Fibroblast of the aortic adventitia (primary cell): ENCODE measurements around the gene FREY1. TPM values are rescaled to one million over a fixed set of nuclear protein-coding genes. Genes with fewer than 3 reads are reported as not detected.
"Not testable (repeated sequence)": the region's sequence is repeated elsewhere in the genome, so short reads cannot be mapped to it uniquely, and the experiment has no call there.

Experiments
- DNase-seq: peaks from one replicate; pipeline ENCODE4 v3.0.0-alpha.2; 2010; ENCODE audit warnings: low read depth
- H3K4me3 ChIP-seq: 2 replicates; pipeline ENCODE4 v1.5.1; 2011; ENCODE audit warnings: low read depth, mild to moderate bottlenecking, control low read depth, low read length, moderate library complexity
- total RNA-seq: library from RNA; depleted of rRNA; stranded (reverse); fragments of >200 nt; gene quantifications from 2 replicates; pipeline ENCODE4 v1.2.3, GENCODE V29; 2012; ENCODE audit warnings: low replicate concordance
- TF ChIP-seq, protein P1 (sequence below): IDR thresholded peaks from 2 replicates; pipeline ENCODE4 v1.5.1; 2011; ENCODE audit warnings: mild to moderate bottlenecking, low read length, control low read depth, inconsistent platforms; ENCODE audit not compliant: insufficient read depth

FREY1 gene
- total RNA-seq, 1 donor, result 1.6 TPM

DNA sequence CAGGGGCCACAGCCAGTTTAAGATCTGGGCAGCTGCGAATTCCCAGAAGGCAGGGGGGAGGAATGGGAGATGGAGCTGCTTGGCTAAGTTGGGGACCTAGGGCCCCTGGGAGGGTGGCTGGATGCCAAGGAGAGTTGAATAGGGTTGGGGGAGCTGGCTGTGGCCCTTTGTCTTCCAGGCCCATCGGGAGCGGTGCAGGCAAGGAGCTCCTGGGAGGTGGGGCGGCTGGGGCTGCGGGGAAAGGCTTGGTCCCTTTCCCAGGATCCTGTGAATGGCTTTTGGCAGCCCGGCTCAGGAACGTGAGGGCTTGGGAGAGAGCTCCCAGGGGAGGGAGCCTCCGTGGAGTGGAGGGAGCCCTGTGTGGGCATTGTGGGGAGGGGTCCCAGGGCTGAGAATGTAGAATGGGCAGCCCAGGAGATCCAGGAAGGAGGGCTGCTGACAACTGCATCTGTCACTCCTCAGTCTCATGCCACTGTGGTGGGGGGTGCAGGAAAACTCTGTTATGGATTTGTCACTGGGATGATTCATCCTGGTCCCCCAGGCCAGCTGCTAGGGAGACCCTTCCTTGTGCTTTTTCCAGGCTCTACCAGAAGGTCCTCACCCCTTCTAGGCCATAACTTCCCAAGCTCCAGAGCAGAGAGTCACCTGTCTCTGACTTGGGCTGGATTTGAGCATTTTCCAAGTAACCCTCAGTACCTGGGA is 6.0 kb downstream of the FREY1 start:
- peak overlapping the region; percentile 73 for H3K4me3 ChIP-seq
- TF ChIP-seq, protein P1, sequence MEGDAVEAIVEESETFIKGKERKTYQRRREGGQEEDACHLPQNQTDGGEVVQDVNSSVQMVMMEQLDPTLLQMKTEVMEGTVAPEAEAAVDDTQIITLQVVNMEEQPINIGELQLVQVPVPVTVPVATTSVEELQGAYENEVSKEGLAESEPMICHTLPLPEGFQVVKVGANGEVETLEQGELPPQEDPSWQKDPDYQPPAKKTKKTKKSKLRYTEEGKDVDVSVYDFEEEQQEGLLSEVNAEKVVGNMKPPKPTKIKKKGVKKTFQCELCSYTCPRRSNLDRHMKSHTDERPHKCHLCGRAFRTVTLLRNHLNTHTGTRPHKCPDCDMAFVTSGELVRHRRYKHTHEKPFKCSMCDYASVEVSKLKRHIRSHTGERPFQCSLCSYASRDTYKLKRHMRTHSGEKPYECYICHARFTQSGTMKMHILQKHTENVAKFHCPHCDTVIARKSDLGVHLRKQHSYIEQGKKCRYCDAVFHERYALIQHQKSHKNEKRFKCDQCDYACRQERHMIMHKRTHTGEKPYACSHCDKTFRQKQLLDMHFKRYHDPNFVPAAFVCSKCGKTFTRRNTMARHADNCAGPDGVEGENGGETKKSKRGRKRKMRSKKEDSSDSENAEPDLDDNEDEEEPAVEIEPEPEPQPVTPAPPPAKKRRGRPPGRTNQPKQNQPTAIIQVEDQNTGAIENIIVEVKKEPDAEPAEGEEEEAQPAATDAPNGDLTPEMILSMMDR, result no peak
- DNase-seq, result peak; percentile 25

DNA sequence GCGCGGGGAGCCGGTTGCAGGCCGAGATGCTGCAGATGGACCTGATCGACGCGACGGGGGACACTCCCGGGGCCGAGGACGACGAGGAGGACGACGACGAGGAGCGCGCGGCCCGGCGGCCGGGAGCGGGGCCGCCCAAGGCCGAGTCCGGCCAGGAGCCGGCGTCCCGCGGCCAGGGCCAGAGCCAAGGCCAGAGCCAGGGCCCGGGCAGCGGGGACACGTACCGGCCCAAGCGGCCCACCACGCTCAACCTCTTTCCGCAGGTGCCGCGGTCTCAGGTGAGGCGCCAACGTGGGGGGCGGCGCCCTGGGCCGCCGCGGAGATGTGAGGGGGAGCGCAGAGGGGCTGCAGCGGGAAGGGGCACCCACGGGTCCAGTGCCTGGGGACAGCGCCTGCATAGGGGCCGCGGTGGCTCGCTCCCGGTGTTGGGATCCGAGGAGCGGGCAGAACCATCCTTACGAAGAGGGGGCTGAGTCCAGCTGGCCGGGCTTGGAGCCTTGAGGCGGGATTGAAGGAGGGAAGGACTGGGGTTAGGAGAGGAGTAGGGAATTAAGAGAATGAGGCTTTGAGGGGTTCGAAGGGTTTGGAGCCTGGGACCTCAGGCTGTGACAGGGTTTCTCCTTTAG is 6.8 kb downstream of the FREY1 start:
- not testable (repeated sequence) for DNase-seq
- H3K4me3 ChIP-seq, result peak overlapping the region; percentile 73

DNA sequence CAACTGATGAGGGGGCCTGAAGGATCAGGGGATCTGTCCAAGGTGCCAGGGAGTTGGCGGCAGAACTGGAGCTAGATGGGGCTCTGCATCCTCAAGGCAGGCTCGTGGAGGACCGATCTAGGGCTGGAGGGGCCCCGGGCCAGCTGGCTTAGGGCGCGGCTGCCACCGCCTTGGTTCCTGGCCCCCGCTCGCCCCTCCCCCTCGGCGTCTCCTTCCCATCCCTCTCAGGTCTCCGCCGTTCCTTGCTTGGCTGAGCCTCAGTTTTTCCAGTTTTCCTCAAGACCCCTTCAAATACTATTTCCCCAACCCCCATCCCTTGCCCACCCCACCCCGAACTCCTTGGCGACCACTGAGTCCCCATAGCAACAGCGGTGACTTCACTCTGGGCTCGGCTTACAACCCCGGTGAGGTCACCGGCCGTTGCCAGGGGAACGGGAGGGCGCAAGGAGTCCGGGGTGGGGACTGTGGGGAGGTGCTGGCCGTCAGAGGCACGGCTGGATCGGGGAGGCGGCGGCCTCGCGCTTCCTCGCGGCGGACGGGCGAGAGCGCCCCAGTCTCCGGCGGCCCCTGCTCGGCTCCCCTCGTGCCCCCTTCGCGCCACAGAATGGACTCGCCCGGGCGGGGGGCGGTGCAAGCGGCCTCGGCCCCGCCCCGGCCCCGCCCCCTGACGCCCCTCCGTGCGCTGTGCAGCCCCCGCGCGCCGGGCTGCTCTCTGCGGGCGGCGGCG is 7.5 kb downstream of the FREY1 start:
- TF ChIP-seq, protein P1, result no peak
- DNase-seq, result peak; percentile 80
- peak overlapping the region; percentile 71 for H3K4me3 ChIP-seq

DNA sequence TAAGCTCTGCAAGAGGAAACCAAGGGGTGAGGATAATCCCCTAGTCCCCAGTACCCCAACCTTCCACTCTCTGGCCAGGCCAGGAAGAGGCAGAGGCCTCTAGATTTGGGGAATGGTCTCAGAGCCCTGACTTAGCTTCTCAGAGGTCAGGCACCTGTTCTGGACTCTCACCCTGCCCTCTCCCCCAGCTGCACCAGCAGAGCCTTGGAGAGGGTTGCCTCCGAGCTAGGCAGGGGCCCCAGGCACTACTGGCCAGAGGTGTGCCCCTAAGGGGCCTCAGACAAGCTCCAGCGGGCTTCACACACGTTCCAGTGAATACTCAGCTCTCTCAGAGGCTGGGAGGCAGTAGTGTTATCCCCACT is 8.0 kb downstream of the FREY1 start:
- DNase-seq, result no peak
- TF ChIP-seq, protein P1, result no peak
- H3K4me3 ChIP-seq, result peak overlapping the region; percentile 71

DNA sequence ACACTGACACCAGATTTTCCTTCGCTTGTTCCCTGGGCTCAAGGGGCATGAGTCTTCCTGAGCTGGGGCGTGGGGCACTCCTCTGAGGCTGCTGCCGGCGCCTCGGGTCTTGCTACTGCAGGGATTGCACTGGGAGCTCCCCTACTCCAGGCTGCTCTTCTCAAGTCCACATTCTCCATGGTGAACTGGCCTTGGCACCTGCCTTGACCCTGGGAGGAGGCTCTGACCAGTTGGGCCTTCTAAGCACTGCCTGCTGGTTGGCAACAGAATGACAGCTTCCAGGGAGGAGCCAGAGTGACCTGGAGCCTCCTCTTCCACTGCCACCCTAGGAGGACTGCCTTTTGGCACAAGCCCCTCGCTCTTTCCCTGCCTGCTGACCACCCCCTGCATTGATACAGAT is 9.5 kb downstream of the FREY1 start:
- TF ChIP-seq, protein P1, result no peak
- no peak overlapping the region for H3K4me3 ChIP-seq
- no peak for DNase-seq

DNA sequence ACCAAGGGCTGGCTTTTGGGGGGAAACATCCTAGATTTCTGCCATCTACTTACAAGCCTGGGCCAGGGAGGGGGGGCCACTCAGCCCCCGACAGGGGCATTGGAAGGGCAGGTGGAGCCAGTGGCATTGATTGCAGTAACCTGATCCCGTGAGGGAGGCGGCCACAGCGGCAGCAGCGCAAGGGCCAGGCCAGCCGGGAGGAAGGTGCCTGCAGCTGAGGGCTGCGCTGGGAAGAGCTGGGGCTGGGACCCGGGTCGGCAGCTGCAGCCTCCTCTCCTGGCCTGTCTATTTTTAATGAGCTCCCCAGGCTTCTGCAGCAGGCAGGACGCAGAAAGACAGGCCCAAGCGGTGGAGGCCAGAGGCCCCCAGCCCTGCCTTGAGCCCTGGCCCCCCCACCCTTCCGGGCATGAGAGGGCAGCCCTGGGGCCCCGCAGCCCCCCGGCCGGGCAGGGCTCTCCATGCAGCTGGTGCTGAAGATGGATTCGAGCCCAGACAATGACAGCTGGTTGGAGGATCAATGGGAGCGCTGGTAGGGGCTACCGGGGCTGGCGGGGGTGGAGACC is 10.6 kb downstream of the FREY1 start:
- H3K4me3 ChIP-seq, result no peak overlapping the region
- TF ChIP-seq, protein P1, result no peak
- DNase-seq, result no peak

DNA sequence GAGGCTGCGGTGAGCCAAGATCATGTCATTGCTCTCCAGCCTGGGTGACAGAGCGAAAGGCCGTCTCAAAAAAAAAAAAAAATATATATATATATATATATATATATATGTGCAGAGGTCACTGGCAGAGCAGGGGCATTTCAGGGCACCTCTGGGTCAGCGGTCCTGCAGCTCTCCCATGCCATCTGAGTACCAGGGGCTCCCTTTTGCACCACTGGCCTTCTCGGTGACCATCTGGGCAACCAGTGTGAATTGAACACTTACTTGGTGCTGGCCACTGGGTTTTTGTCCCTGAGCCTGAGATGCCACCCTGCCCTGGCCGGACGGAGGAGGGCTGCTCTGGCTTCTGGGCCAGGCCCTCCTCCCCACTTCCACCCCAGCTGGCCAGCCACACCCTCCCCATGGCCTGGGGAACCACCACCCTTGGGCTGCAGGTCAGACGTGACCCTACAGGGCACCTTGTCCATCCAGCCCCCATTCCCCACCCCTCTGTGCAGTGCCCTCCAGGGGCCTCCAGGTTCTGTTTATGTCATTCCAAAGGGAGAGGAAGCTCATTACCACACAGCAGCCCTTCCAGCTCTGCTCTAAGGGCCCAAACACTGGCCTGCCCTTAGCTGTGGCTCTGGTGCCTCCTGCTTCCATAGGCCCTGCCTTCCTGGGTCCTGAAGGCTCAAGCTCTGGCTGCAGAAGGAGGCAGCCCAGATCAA is 11.4 kb downstream of the FREY1 start:
- TF ChIP-seq, protein P1, result no peak
- no peak overlapping the region for H3K4me3 ChIP-seq
- no peak for DNase-seq
